Embryonic facial prominence (tissue), 1 donor: ENCODE data around the gene SKIL.

ENCODE experiments used
- DNase-seq: peaks from one replicate; pipeline ENCODE4 v3.0.0-alpha.2; 2016; ENCODE audit errors: extremely low spot score

The SKIL gene

GRCh38 chr3:170437696-170438407, 80.3 kb downstream of the SKIL start:
- DNase-seq: no peak

GRCh38 chr3:170438836-170439235, 81.3 kb downstream of the SKIL start:
- DNase-seq: no peak

GRCh38 chr3:170440344-170440743, 82.8 kb downstream of the SKIL start:
- no peak for DNase-seq

- no peak for DNase-seq
Measured at GRCh38 chr3:170441412-170441811, 83.9 kb downstream of the SKIL start.

- no peak for DNase-seq
Measured at GRCh38 chr3:170442947-170443346, 85.4 kb downstream of the SKIL start.

- DNase-seq: no peak
Measured at GRCh38 chr3:170443457-170443856, 85.9 kb downstream of the SKIL start.
